ENCODE measurements around the gene COQ5. TPM values are rescaled to one million over a fixed set of nuclear protein-coding genes. Genes with fewer than 3 reads are reported as not detected.

The COQ5 gene
- polyA plus RNA-seq, 1 donor, result 65.0 TPM

DNA sequence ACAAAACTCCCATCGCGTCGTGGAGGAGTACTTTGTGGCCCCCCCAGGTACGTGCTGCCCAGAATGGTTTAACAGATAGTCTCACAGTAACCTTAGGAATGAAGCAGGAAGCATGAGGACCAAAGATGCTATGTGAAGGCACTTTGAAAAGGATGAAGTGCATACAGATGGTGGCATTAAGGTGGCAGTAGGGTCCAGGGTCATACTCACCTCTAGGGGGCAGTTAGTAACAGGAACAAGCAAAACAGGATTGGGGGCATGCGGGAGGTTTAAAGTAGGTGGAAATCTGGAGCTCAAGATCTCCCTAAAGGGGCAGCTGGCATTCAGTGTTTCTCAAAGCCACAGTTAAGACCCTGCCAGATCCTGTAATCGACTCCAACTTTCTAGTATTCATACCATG is 71.8 kb downstream of the COQ5 start:
- DNase-seq, result no peak

DNA sequence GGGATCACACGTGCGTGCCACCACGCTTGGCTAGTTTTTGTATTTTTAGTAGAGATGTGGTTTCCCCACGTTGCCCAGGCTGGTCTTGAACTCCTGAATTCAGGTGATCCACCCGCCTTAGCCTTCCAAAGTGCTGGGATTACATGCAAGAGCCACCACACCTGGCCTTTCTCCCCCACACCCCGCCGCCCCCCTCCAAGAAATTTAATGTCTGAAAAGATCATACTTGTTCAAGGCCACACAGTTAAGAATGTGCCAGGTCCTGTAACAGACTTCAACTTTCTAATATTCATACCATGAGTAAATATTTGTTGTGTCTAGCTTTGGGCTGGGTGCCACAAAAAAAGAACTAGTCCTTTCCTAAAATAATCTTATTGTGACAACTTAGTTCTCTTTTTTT is 73.7 kb downstream of the COQ5 start:
- no peak for DNase-seq

DNA sequence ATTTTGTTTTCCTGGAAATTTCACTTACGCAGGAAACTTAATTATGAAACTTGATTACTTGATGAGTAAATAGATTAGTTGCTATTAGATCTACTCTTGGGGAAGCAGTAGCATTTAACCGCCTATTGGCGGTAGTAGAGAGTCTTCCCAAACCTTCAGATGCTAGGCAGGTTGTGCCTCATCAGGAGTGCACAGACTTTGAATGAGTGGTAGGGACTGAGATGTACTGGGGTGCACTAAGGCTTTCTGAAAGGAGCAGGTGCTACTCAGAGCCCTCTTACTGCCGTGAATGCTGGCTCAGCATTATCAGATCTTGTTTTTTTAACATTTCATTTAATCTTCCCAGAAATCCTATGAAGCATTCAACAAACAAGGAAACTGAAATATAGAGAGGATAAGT is 75.0 kb downstream of the COQ5 start:
- DNase-seq, result no peak

Other genes with a start within 250 kb of the COQ5 start
- not detected for gene RNU4-2, start 237.3 kb downstream of the COQ5 start, polyA plus RNA-seq (ENCODE audit: insufficient read length)
- not detected for gene RNU4-1, start 235.9 kb downstream of the COQ5 start, polyA plus RNA-seq (ENCODE audit: insufficient read length)
- 3.3 TPM for gene SIRT4, start 226.8 kb downstream of the COQ5 start, polyA plus RNA-seq (ENCODE audit: insufficient read length)
- 0.27 TPM for gene PLA2G1B, start 201.4 kb downstream of the COQ5 start, polyA plus RNA-seq (ENCODE audit: insufficient read length)
- 26.5 TPM for gene MSI1, start 160.0 kb downstream of the COQ5 start, polyA plus RNA-seq (ENCODE audit: insufficient read length)
- gene COX6A1, start 91.0 kb downstream of the COQ5 start, polyA plus RNA-seq (ENCODE audit: insufficient read length), result 260 TPM
- 39.1 TPM for gene TRIAP1, start 82.8 kb downstream of the COQ5 start, polyA plus RNA-seq (ENCODE audit: insufficient read length)
- gene GATC, start 82.7 kb downstream of the COQ5 start, polyA plus RNA-seq (ENCODE audit: insufficient read length), result 36.2 TPM
- gene SRSF9, start 59.4 kb downstream of the COQ5 start, polyA plus RNA-seq (ENCODE audit: insufficient read length), result 222 TPM
- 446 TPM for gene DYNLL1, start 33.0 kb downstream of the COQ5 start, polyA plus RNA-seq (ENCODE audit: insufficient read length)
- 284 TPM for gene RNF10, start 5.2 kb upstream of the COQ5 start, polyA plus RNA-seq (ENCODE audit: insufficient read length)
- gene POP5, start 52.2 kb upstream of the COQ5 start, polyA plus RNA-seq (ENCODE audit: insufficient read length), result 65.0 TPM
- gene CABP1, start 111.5 kb upstream of the COQ5 start, polyA plus RNA-seq (ENCODE audit: insufficient read length), result 7.7 TPM
- gene MLEC, start 158.0 kb upstream of the COQ5 start, polyA plus RNA-seq (ENCODE audit: insufficient read length), result 193 TPM
- 82.4 TPM for gene UNC119B, start 181.3 kb upstream of the COQ5 start, polyA plus RNA-seq (ENCODE audit: insufficient read length)
- 14.5 TPM for gene ACADS, start 196.7 kb upstream of the COQ5 start, polyA plus RNA-seq (ENCODE audit: insufficient read length)